K562 (cell line): ENCODE data around the gene GRHPR. TPM values are rescaled to one million over a fixed set of nuclear protein-coding genes. Genes with fewer than 3 reads are reported as not detected.

ENCODE experiments used
- IRF2 ChIP-seq: sonication (generic); formaldehyde crosslinking; IDR thresholded peaks from 2 replicates; pipeline ENCODE4 v1.8.1; 2022; ENCODE audit warnings: mild to moderate bottlenecking, missing genetic modification reagents
- RBFOX2 ChIP-seq: fragments of 200-400 bp; formaldehyde crosslinking; IDR thresholded peaks from 2 replicates; pipeline ENCODE4 v1.6.1; 2017; ENCODE audit warnings: low read depth, mild to moderate bottlenecking, low read length, moderate library complexity
- SMAD4 ChIP-seq: fragments of 250-450 bp; sonication (Bioruptor Pico); conservative IDR thresholded peaks from 2 replicates; pipeline ENCODE4 v1.8.0; 2021; ENCODE audit warnings: inconsistent platforms, mild to moderate bottlenecking, moderate library complexity
- USF1 ChIP-seq: sonication (generic); formaldehyde crosslinking; IDR thresholded peaks from 2 replicates; pipeline ENCODE4 v1.9.0; 2022; ENCODE audit warnings: mild to moderate bottlenecking, missing genetic modification reagents
- ZBTB1 ChIP-seq: sonication (generic); formaldehyde crosslinking; IDR thresholded peaks from 2 replicates; pipeline ENCODE4 v1.8.1; 2023; ENCODE audit warnings: missing genetic modification reagents, low read depth, mild to moderate bottlenecking, borderline replicate concordance
- polyA plus RNA-seq, 8 experiments: library from polyadenylated mRNA; depleted of rRNA in 4 of 8; stranded (reverse) in 5 of 8; unstranded in 3 of 8; fragments of >200 nt; fragmentation: Nextera tagmentation in 2 of 8; fragmentation: Illumina TruSeq in 1 of 8; extraction: Ambion mirVana in 2 of 8; extraction: Trizol in 1 of 8; gene quantifications; 2 replicates each; pipeline versions ENCODE4 v1.2.1 to v1.2.3, GENCODE V29; 2011 to 2014; ENCODE audit warnings: inconsistent platforms in 1 of 8, missing spikeins in 1 of 8
- total RNA-seq, 7 experiments: library from RNA; depleted of rRNA in 6 of 7; stranded (reverse); fragments of >200 nt in 6 of 7; fragmentation: Illumina TruSeq in 2 of 7; extraction: Trizol in 2 of 7; gene quantifications; 2 replicates each; pipeline versions ENCODE4 v1.2.1 to v1.2.3, GENCODE V29; 2011 to 2021; ENCODE audit warnings: low replicate concordance in 1 of 7
- TF ChIP-seq, protein P1 (sequence below): fragments of 200-600 bp; sonication (generic); IDR thresholded peaks from one replicate; pipeline ENCODE4 v1.6.1; 2012; ENCODE audit warnings: mild to moderate bottlenecking, low read depth, low read length, inconsistent platforms
- TF ChIP-seq, protein P2 (sequence below), 3 experiments: IDR thresholded peaks in 2 of 3; conservative IDR thresholded peaks in 1 of 3; 2 replicates each; pipeline ENCODE4 v1.5.1; 2011 to 2012; ENCODE audit warnings: low read length in 3 of 3, mild to moderate bottlenecking in 3 of 3, control low read depth in 2 of 3, improper control_type of control experiment in 1 of 3, inconsistent platforms in 1 of 3, low read depth in 1 of 3, mixed read lengths in 1 of 3, moderate library complexity in 1 of 3; ENCODE audit not compliant: insufficient read depth in 2 of 3

Gene GRHPR
- total and polyA plus RNA-seq, 9 of the 15 experiments (the other 6 are each of a cell fraction or from before 2014, with no cell fraction given): 38.9 to 144 (median 120) TPM

DNA sequence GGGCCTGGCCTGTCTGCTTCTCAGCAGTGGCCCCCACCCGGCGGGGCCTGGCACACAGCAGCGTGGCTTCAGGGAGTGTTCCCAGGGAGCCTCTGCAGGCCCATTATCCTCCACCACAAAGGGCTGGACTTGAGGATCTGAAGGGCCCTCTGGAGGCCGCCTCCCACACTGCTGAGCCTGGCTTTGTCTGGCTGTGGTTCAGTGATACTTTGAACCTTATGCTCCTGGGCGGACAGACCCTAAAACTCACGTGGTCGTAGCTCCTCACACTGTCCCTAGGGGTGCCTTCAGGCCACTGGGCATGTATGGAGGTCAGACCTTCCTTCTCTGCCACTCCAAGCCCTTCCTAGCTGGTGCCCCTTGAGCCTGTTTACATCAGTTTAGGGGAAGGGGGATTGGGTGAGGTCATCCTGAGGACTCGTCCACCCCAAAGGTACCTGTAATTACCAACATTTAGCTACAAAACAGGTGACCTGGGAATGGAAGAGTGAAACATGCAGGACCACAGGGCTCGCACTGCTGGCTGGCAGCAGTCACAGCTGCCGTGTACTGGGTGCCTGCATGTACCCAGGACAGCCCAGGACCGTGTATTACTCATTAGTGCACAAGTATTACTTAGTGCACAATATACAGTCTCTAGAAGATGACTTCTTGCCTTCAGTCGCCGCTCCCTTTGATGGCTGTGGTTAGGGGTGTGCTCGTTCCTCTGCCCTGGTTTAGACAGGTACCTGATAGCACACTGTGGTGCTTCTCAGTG, 8.5 kb downstream of the GRHPR start (continued):
- TF ChIP-seq, protein P1, sequence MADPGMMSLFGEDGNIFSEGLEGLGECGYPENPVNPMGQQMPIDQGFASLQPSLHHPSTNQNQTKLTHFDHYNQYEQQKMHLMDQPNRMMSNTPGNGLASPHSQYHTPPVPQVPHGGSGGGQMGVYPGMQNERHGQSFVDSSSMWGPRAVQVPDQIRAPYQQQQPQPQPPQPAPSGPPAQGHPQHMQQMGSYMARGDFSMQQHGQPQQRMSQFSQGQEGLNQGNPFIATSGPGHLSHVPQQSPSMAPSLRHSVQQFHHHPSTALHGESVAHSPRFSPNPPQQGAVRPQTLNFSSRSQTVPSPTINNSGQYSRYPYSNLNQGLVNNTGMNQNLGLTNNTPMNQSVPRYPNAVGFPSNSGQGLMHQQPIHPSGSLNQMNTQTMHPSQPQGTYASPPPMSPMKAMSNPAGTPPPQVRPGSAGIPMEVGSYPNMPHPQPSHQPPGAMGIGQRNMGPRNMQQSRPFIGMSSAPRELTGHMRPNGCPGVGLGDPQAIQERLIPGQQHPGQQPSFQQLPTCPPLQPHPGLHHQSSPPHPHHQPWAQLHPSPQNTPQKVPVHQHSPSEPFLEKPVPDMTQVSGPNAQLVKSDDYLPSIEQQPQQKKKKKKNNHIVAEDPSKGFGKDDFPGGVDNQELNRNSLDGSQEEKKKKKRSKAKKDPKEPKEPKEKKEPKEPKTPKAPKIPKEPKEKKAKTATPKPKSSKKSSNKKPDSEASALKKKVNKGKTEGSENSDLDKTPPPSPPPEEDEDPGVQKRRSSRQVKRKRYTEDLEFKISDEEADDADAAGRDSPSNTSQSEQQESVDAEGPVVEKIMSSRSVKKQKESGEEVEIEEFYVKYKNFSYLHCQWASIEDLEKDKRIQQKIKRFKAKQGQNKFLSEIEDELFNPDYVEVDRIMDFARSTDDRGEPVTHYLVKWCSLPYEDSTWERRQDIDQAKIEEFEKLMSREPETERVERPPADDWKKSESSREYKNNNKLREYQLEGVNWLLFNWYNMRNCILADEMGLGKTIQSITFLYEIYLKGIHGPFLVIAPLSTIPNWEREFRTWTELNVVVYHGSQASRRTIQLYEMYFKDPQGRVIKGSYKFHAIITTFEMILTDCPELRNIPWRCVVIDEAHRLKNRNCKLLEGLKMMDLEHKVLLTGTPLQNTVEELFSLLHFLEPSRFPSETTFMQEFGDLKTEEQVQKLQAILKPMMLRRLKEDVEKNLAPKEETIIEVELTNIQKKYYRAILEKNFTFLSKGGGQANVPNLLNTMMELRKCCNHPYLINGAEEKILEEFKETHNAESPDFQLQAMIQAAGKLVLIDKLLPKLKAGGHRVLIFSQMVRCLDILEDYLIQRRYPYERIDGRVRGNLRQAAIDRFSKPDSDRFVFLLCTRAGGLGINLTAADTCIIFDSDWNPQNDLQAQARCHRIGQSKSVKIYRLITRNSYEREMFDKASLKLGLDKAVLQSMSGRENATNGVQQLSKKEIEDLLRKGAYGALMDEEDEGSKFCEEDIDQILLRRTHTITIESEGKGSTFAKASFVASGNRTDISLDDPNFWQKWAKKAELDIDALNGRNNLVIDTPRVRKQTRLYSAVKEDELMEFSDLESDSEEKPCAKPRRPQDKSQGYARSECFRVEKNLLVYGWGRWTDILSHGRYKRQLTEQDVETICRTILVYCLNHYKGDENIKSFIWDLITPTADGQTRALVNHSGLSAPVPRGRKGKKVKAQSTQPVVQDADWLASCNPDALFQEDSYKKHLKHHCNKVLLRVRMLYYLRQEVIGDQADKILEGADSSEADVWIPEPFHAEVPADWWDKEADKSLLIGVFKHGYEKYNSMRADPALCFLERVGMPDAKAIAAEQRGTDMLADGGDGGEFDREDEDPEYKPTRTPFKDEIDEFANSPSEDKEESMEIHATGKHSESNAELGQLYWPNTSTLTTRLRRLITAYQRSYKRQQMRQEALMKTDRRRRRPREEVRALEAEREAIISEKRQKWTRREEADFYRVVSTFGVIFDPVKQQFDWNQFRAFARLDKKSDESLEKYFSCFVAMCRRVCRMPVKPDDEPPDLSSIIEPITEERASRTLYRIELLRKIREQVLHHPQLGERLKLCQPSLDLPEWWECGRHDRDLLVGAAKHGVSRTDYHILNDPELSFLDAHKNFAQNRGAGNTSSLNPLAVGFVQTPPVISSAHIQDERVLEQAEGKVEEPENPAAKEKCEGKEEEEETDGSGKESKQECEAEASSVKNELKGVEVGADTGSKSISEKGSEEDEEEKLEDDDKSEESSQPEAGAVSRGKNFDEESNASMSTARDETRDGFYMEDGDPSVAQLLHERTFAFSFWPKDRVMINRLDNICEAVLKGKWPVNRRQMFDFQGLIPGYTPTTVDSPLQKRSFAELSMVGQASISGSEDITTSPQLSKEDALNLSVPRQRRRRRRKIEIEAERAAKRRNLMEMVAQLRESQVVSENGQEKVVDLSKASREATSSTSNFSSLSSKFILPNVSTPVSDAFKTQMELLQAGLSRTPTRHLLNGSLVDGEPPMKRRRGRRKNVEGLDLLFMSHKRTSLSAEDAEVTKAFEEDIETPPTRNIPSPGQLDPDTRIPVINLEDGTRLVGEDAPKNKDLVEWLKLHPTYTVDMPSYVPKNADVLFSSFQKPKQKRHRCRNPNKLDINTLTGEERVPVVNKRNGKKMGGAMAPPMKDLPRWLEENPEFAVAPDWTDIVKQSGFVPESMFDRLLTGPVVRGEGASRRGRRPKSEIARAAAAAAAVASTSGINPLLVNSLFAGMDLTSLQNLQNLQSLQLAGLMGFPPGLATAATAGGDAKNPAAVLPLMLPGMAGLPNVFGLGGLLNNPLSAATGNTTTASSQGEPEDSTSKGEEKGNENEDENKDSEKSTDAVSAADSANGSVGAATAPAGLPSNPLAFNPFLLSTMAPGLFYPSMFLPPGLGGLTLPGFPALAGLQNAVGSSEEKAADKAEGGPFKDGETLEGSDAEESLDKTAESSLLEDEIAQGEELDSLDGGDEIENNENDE: peak; percentile 6
- TF ChIP-seq SMAD4 (no peak), RBFOX2 (0 out of 2 replicates have a peak, but pooled peaks have one; percentile 21), ZBTB1 (CRISPR knock-in tag) (0 out of 2 replicates have a peak, but pooled peaks have one; percentile 41), IRF2 (no peak), USF1 (CRISPR knock-in tag) (no peak)
- TF ChIP-seq, protein P2, sequence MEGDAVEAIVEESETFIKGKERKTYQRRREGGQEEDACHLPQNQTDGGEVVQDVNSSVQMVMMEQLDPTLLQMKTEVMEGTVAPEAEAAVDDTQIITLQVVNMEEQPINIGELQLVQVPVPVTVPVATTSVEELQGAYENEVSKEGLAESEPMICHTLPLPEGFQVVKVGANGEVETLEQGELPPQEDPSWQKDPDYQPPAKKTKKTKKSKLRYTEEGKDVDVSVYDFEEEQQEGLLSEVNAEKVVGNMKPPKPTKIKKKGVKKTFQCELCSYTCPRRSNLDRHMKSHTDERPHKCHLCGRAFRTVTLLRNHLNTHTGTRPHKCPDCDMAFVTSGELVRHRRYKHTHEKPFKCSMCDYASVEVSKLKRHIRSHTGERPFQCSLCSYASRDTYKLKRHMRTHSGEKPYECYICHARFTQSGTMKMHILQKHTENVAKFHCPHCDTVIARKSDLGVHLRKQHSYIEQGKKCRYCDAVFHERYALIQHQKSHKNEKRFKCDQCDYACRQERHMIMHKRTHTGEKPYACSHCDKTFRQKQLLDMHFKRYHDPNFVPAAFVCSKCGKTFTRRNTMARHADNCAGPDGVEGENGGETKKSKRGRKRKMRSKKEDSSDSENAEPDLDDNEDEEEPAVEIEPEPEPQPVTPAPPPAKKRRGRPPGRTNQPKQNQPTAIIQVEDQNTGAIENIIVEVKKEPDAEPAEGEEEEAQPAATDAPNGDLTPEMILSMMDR (IDR thresholded peaks at IDR 0.05 in 2 of 3, conservative IDR thresholded peaks at IDR 0.05 in 1 of 3; ENCODE audit: insufficient read depth in 2 of 3, low read depth in 1 of 3, low read length in 3 of 3): peak in 2 of 3 experiments; percentile 44 to 46; a peak in 5 of 6 replicates
